ENCODE data around the gene MYO16. TPM values are rescaled to one million over a fixed set of nuclear protein-coding genes. Genes with fewer than 3 reads are reported as not detected.

The MYO16 gene
- total RNA-seq, 1 experiment from 2014 or later: not detected

DNA sequence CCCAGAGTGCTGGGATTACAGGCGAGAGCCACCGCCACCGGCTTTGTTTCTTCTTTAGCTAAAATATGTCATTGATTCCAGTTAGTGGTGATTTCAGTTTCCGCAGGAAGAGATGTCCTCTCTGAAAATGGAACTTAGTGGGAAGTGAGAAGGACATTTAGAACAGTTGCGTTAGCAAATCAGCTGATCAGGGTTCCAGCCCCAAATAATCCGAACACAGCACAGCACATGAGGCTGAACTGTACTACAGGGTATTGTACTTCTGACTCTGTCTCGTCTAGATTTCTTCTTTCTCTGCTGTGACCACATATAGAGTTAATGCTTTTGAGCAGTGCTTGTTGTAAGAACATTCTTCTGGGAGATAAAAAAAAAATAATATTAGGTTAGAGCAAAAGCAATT lies 314.4 kb downstream of the MYO16 start:
- Histone ChIP-seq H4K8ac (replicated peaks; ENCODE audit: insufficient read length, low read depth, low read length) (no peak overlapping the region), H3T11ph (ENCODE audit: low read length) (no peak overlapping the region), H2BK20ac (ENCODE audit: low read depth, low read length, poor library complexity, severe bottlenecking) (no peak overlapping the region), H2BK5ac (ENCODE audit: insufficient read length, low read length) (no peak overlapping the region), H3K18ac (ENCODE audit: insufficient read length, low read depth, low read length) (no peak overlapping the region), H3K4me1 (ENCODE audit: insufficient read depth, low read length) (no peaks in the 10 kb centered on the region), H3K23ac (ENCODE audit: insufficient read length, low read depth, low read length) (no peak overlapping the region), H3K27me3 (ENCODE audit: insufficient read depth, low read length) (no peaks in the 10 kb centered on the region), H3K9ac (ENCODE audit: extremely low read depth, insufficient read length, low read length) (no peak overlapping the region), H3K27ac (ENCODE audit: insufficient read length, low read depth, low read length) (no peak overlapping the region), H3K9me3 (ENCODE audit: control insufficient read depth, low read depth, low read length) (no peaks in the 10 kb centered on the region), H3K79me1 (ENCODE audit: insufficient read depth, low read depth, low read length, poor library complexity, severe bottlenecking) (no peaks in the 10 kb centered on the region), H3K14ac (ENCODE audit: insufficient read depth, low read length) (no peak overlapping the region), H4K91ac (ENCODE audit: insufficient read length, low read depth, low read length) (no peak overlapping the region), H3K4me2 (ENCODE audit: insufficient read depth, insufficient read length, low read length) (no peak overlapping the region), H3K4ac (ENCODE audit: low read depth, low read length) (no peak overlapping the region), H3K79me2 (ENCODE audit: insufficient read depth, low read length) (no peaks in the 10 kb centered on the region; the same call in 1 of the 2 replicates), H2BK120ac (ENCODE audit: low read depth, low read length, poor library complexity, severe bottlenecking) (no peak overlapping the region), H4K5ac (ENCODE audit: insufficient read length, low read depth, low read length) (no peak overlapping the region), H2BK12ac (ENCODE audit: insufficient read length, low read depth, low read length) (no peak overlapping the region), H3K56ac (ENCODE audit: insufficient read length, low read depth, low read length) (no peak overlapping the region), H2AK5ac (ENCODE audit: insufficient read length, low read length) (no peak overlapping the region), H4K20me1 (ENCODE audit: control insufficient read depth, insufficient read depth, insufficient read length) (no peaks in the 10 kb centered on the region), H2BK15ac (ENCODE audit: low read depth, low read length) (no peak overlapping the region), H2AFZ (ENCODE audit: low read length) (no peak overlapping the region), H3K23me2 (ENCODE audit: insufficient read length, low read depth, low read length, poor library complexity, severe bottlenecking) (no peaks in the 10 kb centered on the region)
- no peaks in the 10 kb centered on the region; a peak in 1 of 5 replicates for H3K9me3 Mint-ChIP-seq
- H3K27me3 Mint-ChIP-seq (ENCODE audit: low read depth): no peaks in the 10 kb centered on the region
- H3K27ac Mint-ChIP-seq: no peak overlapping the region
- TF ChIP-seq, protein P1, sequence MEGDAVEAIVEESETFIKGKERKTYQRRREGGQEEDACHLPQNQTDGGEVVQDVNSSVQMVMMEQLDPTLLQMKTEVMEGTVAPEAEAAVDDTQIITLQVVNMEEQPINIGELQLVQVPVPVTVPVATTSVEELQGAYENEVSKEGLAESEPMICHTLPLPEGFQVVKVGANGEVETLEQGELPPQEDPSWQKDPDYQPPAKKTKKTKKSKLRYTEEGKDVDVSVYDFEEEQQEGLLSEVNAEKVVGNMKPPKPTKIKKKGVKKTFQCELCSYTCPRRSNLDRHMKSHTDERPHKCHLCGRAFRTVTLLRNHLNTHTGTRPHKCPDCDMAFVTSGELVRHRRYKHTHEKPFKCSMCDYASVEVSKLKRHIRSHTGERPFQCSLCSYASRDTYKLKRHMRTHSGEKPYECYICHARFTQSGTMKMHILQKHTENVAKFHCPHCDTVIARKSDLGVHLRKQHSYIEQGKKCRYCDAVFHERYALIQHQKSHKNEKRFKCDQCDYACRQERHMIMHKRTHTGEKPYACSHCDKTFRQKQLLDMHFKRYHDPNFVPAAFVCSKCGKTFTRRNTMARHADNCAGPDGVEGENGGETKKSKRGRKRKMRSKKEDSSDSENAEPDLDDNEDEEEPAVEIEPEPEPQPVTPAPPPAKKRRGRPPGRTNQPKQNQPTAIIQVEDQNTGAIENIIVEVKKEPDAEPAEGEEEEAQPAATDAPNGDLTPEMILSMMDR (conservative IDR thresholded peaks at IDR 0.05): no peak
- H3K4me3 Mint-ChIP-seq: no peak overlapping the region
- H3K4me1 Mint-ChIP-seq: no peaks in the 10 kb centered on the region
- H3K36me3 Mint-ChIP-seq (ENCODE audit: insufficient read depth in 1 of 3, low read depth in 3 of 3): no peaks in the 10 kb centered on the region
- no peak for DNase-seq
- WGBS (ENCODE audit: extremely low coverage, insufficient read length, low lambda C conversion rate): no CpG with 5 or more reads among the region's 7 CpGs
